ENCODE results near the gene ABCC6. TPM values are rescaled to one million over a fixed set of nuclear protein-coding genes. Genes with fewer than 3 reads are reported as not detected.

Gene ABCC6
- total RNA-seq, 4 donors from 2014 or later: 0.23 to 4.8 (median 0.73) TPM

DNA sequence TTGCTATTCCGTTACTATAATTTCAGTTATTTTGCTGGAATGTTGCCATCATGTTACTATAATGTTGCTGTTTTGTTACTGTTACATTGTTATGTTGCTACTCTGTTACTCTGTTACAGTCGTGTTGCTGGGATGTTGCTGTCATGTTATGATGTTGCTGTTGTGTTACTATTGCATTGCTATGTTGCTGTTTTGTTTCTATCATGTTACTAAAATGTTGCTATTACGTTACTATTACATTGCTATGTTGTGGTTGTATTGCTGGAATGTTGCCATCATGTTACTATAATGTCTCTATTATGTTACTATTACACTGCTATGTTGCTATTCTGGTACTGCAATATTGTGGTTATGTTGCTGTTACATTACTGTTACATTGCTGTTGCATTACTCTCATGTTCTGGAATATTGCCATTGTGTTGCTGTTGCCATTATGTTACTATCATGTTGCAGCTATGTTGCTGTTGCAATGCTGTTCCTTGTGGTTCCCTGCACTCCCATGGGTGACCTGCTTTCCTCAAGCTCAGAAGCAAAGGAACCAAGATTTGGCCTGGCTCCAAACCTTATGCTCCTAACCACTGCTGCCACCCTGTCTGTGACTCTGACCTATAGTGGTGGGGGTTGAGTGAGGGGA lies 64.4 kb downstream of the ABCC6 start:
- Histone ChIP-seq H3K9me3 (no peaks in the 10 kb centered on the region), H3K4me3 (no peak overlapping the region), H3K27ac (no peak overlapping the region), H3K27me3 (no peaks in the 10 kb centered on the region), H3K4me1 (no peaks in the 10 kb centered on the region), H3K36me3 (no peaks in the 10 kb centered on the region)
- intact Hi-C loops (cut with DNase I; ENCODE audit: low total_unique reads): no loop called here
- TF ChIP-seq, protein P1, sequence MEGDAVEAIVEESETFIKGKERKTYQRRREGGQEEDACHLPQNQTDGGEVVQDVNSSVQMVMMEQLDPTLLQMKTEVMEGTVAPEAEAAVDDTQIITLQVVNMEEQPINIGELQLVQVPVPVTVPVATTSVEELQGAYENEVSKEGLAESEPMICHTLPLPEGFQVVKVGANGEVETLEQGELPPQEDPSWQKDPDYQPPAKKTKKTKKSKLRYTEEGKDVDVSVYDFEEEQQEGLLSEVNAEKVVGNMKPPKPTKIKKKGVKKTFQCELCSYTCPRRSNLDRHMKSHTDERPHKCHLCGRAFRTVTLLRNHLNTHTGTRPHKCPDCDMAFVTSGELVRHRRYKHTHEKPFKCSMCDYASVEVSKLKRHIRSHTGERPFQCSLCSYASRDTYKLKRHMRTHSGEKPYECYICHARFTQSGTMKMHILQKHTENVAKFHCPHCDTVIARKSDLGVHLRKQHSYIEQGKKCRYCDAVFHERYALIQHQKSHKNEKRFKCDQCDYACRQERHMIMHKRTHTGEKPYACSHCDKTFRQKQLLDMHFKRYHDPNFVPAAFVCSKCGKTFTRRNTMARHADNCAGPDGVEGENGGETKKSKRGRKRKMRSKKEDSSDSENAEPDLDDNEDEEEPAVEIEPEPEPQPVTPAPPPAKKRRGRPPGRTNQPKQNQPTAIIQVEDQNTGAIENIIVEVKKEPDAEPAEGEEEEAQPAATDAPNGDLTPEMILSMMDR (IDR thresholded peaks at IDR 0.05 in 4 of 5, conservative IDR thresholded peaks at IDR 0.05 in 1 of 5): no peak
- TF ChIP-seq POLR2A (IDR thresholded peaks at IDR 0.05): no peak
- ATAC-seq: no peak
- DNase-seq: no peak
- in situ Hi-C loops (cut with MboI; ENCODE audit: low sequenced_read_pairs in 4 of 4): no loop called here

DNA sequence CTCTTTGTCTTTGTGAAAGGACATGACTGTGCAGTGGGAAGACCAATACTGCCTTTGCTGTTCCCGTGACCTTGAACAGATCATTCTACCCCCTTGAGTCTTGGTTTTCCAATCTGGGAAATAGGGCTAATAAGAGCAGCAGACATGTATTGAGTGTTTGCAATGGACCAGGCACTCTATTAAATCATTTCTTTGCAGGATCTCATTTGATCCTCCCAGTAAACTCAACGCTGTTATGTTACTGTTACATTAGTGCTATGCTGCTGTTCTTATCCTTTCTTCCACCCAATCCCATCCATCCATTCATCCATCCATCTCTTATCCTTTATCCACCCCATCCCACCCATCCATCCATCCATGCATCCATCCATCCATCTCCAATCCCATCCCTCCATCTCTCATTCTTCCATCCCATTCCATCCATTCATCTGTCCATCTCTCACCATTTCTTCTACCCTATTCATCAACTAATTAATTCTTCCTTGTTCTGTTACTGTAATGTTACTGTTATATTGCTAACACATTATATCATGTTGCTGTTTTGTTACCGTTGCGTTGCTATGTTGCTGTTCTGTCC lies 65.1 kb downstream of the ABCC6 start:
- H3K36me3 ChIP-seq: no peaks in the 10 kb centered on the region
- intact Hi-C loops (cut with DNase I; ENCODE audit: low total_unique reads): no loop called here
- TF ChIP-seq POLR2A (IDR thresholded peaks at IDR 0.05): no peak
- TF ChIP-seq, protein P1 (IDR thresholded peaks at IDR 0.05 in 4 of 5, conservative IDR thresholded peaks at IDR 0.05 in 1 of 5): no peak
- in situ Hi-C loops (cut with MboI; ENCODE audit: low sequenced_read_pairs in 4 of 4): no loop called here
- ATAC-seq (no peak), DNase-seq (no peak)
- H3K4me3 ChIP-seq: no peak overlapping the region
- no peak overlapping the region for H3K27ac ChIP-seq
- no peaks in the 10 kb centered on the region for H3K27me3 ChIP-seq
- H3K9me3 ChIP-seq: no peaks in the 10 kb centered on the region
- H3K4me1 ChIP-seq: no peaks in the 10 kb centered on the region

DNA sequence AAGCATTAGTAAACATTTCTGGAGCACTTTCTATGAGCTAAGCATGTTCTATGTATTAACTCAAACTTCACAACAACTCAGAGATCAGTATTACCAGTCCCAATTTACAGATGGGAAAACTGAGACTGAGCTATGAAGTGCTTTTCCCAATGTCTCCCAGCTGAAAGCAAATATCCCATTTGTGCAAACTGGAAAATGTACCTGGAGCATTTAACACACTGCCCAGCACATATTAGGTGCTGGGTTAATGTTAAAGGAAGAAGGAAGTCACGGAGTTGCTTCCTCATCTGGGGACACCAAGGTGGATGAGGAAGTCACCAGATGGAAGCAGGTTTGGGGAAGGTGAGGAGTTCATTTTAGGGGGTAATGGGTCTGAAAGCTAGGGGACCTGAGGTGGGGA lies 66.1 kb downstream of the ABCC6 start:
- Histone ChIP-seq H3K36me3 (no peaks in the 10 kb centered on the region), H3K27ac (no peak overlapping the region), H3K4me3 (no peak overlapping the region), H3K4me1 (no peaks in the 10 kb centered on the region), H3K9me3 (no peaks in the 10 kb centered on the region), H3K27me3 (no peaks in the 10 kb centered on the region)
- ATAC-seq: no peak
- in situ Hi-C loops (cut with MboI; ENCODE audit: low sequenced_read_pairs in 4 of 4) (no loop called here), intact Hi-C loops (cut with DNase I; ENCODE audit: low total_unique reads) (no loop called here)
- no peak for DNase-seq
- TF ChIP-seq POLR2A (IDR thresholded peaks at IDR 0.05): no peak
- TF ChIP-seq, protein P1 (IDR thresholded peaks at IDR 0.05 in 4 of 5, conservative IDR thresholded peaks at IDR 0.05 in 1 of 5): no peak

DNA sequence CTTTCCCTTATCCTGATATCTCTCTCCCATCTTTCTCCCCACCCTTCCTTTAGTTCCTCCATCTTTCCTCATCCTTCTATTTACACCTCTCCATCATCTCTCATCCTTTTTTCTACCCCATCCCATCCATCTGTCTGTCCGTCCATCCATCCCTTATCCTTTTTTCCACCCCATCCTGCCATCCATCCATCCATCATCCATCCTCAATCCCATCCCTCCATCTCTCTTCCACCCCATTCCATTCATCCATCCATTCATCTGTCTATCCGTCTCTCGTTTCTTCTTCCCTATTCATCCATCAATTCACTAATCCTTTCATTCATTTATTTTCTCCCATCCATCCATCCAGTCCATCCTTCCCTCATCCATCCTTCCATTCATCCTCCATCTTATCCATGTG lies 68.1 kb downstream of the ABCC6 start:
- ATAC-seq (no peak), DNase-seq (no peak)
- Histone ChIP-seq H3K4me3 (no peak overlapping the region), H3K4me1 (peaks cover 0 to 5% of the 10 kb centered on the region in 2 donors), H3K9me3 (no peaks in the 10 kb centered on the region), H3K27ac (no peak overlapping the region), H3K27me3 (no peaks in the 10 kb centered on the region), H3K36me3 (no peaks in the 10 kb centered on the region)
- intact Hi-C loops (cut with DNase I; ENCODE audit: low total_unique reads): no loop called here
- TF ChIP-seq, protein P1 (IDR thresholded peaks at IDR 0.05 in 4 of 5, conservative IDR thresholded peaks at IDR 0.05 in 1 of 5): no peak
- TF ChIP-seq POLR2A (IDR thresholded peaks at IDR 0.05): no peak
- in situ Hi-C loops (cut with MboI; ENCODE audit: low sequenced_read_pairs in 4 of 4): no loop called here
